H1 (cell line): Measurements from ENCODE around the gene DUSP1. TPM values are rescaled to one million over a fixed set of nuclear protein-coding genes. Genes with fewer than 3 reads are reported as not detected.

Experiments used
- CTCF ChIA-PET: fragments of 300-600 bp; sonication (Branson Sonifier 250); formaldehyde crosslinking; loops from one replicate; lab custom pipeline; 2021; ENCODE audit not compliant: partially characterized antibody; lab: Charles Lee
- POLR2A ChIA-PET: fragments of 300-600 bp; sonication (Branson Sonifier 250); formaldehyde crosslinking; loops from one replicate; lab custom pipeline; 2021; ENCODE audit warnings: inconsistent platforms; ENCODE audit not compliant: partially characterized antibody; lab: Charles Lee
- DNase-seq, 2 experiments: peaks; one replicate each; pipeline versions ENCODE4 v3.0.0 to v3.0.0-alpha.2; 2010 to 2022; ENCODE audit warnings: low spot score in 2 of 2, low read depth in 1 of 2, mixed read lengths in 1 of 2
- FAIRE-seq: peaks from 2 replicates; lab custom pipeline; 2011; peaks lifted over from hg19 to GRCh38; lab: Jason Lieb, UNC
- H2AFZ ChIP-seq: 2 replicates; pipeline ENCODE4 v1.8.1; 2012; ENCODE audit warnings: low read length, inconsistent platforms
- H2AK5ac ChIP-seq: 2 replicates; pipeline ENCODE4 v1.6.1; 2013; ENCODE audit warnings: low read depth, low read length
- H2BK120ac ChIP-seq: replicated peaks from 2 replicates; pipeline ENCODE3; 2013; ENCODE audit warnings: low read depth, low read length, inconsistent platforms
- H2BK12ac ChIP-seq: 2 replicates; pipeline ENCODE4 v1.6.1; 2013; ENCODE audit warnings: low read depth, low read length
- H2BK15ac ChIP-seq: 2 replicates; pipeline ENCODE4 v1.6.1; 2013; ENCODE audit warnings: low read length
- H2BK20ac ChIP-seq: 2 replicates; pipeline ENCODE4 v1.6.1; 2013; ENCODE audit warnings: low read length
- H2BK5ac ChIP-seq: 2 replicates; pipeline ENCODE4 v1.6.1; 2013; ENCODE audit warnings: low read depth, low read length
- H3K14ac ChIP-seq: 2 replicates; pipeline ENCODE4 v1.6.1; 2013; ENCODE audit warnings: inconsistent platforms; ENCODE audit not compliant: insufficient read length
- H3K18ac ChIP-seq: 2 replicates; pipeline ENCODE4 v1.6.1; 2013; ENCODE audit warnings: low read length; ENCODE audit errors: extremely low read depth
- H3K23ac ChIP-seq: 2 replicates; pipeline ENCODE4 v1.6.1; 2013; ENCODE audit warnings: inconsistent platforms; ENCODE audit not compliant: insufficient read length
- H3K23me2 ChIP-seq: 2 replicates; pipeline ENCODE4 v1.6.1; 2013; ENCODE audit warnings: low read depth, low read length
- H3K27ac ChIP-seq: 2 replicates; pipeline ENCODE4 v1.6.1; 2011; ENCODE audit warnings: low read depth, low read length, inconsistent platforms
- H3K27me3 ChIP-seq, 4 experiments: replicated peaks in 1 of 4; 1 replicate in 1 of 4; 2 replicates in 3 of 4; pipeline versions ENCODE4 v1.6.1 to v1.8.1; 2011 to 2013; ENCODE audit warnings: low read length in 3 of 4, mild to moderate bottlenecking in 3 of 4, inconsistent platforms in 2 of 4, mixed read lengths in 2 of 4, moderate library complexity in 1 of 4; ENCODE audit not compliant: control insufficient read depth in 3 of 4, insufficient read depth in 3 of 4; ENCODE audit errors: extremely low read depth in 1 of 4
- H3K36me3 ChIP-seq, 4 experiments: 2 replicates each; pipeline versions ENCODE4 v1.6.1 to v1.8.1; 2011 to 2013; ENCODE audit warnings: mild to moderate bottlenecking in 4 of 4, low read length in 3 of 4, moderate library complexity in 2 of 4, control low read depth in 1 of 4, inconsistent platforms in 1 of 4; ENCODE audit not compliant: insufficient read depth in 4 of 4, control insufficient read depth in 2 of 4
- H3K4ac ChIP-seq: replicated peaks from 2 replicates; pipeline ENCODE3; 2013; ENCODE audit warnings: low read length, low read depth, mixed read lengths, inconsistent platforms; ENCODE audit not compliant: insufficient read length
- H3K4me1 ChIP-seq, 4 experiments: replicated peaks in 1 of 4; 1 replicate in 1 of 4; 2 replicates in 3 of 4; pipeline versions ENCODE4 v1.6.1 to v1.8.1; 2011 to 2013; ENCODE audit warnings: low read length in 3 of 4, inconsistent platforms in 2 of 4, mixed read lengths in 1 of 4; ENCODE audit not compliant: insufficient read depth in 4 of 4, control insufficient read depth in 3 of 4
- H3K4me2 ChIP-seq, 2 experiments: 2 replicates each; pipeline versions ENCODE4 v1.6.1 to v1.8.1; 2011 to 2013; ENCODE audit warnings: low read depth in 2 of 2, low read length in 2 of 2, control low read depth in 1 of 2, inconsistent platforms in 1 of 2, mild to moderate bottlenecking in 1 of 2; ENCODE audit not compliant: insufficient read depth in 1 of 2
- H3K4me3 ChIP-seq, 4 experiments: fragments of 200-600, 300-600 bp in 1 of 4; sonication (generic), shearing (Covaris generic), sonication (Bioruptor Twin) in 1 of 4; 2 replicates each; pipeline versions ENCODE4 v1.5.1 to v1.8.1; 2011 to 2016; ENCODE audit warnings: low read length in 4 of 4, low read depth in 3 of 4, control low read depth in 2 of 4, inconsistent platforms in 2 of 4, mild to moderate bottlenecking in 2 of 4, mixed read lengths in 1 of 4, moderate library complexity in 1 of 4; ENCODE audit not compliant: insufficient read depth in 2 of 4; ENCODE audit errors: extremely low read depth in 1 of 4
- H3K56ac ChIP-seq: replicated peaks from 2 replicates; pipeline ENCODE3; 2013; ENCODE audit warnings: low read depth, mild to moderate bottlenecking, mixed read lengths, low read length, inconsistent platforms; ENCODE audit not compliant: insufficient read length
- H3K79me1 ChIP-seq: 2 replicates; pipeline ENCODE4 v1.6.1; 2013; ENCODE audit warnings: low read depth, low read length, control low read depth
- H3K79me2 ChIP-seq, 2 experiments: 2 replicates each; pipeline versions ENCODE4 v1.6.1 to v1.8.1; 2012 to 2013; ENCODE audit warnings: low read length in 2 of 2, mild to moderate bottlenecking in 2 of 2, inconsistent platforms in 1 of 2; ENCODE audit not compliant: insufficient read depth in 2 of 2, control insufficient read depth in 1 of 2
- H3K9ac ChIP-seq, 4 experiments: replicated peaks in 1 of 4; 1 replicate in 1 of 4; 2 replicates in 3 of 4; pipeline versions ENCODE4 v1.6.1 to v1.8.1; 2011 to 2013; ENCODE audit warnings: low read depth in 3 of 4, low read length in 3 of 4, control low read depth in 2 of 4, mild to moderate bottlenecking in 2 of 4, moderate library complexity in 2 of 4, inconsistent platforms in 1 of 4; ENCODE audit errors: extremely low read depth in 1 of 4
- H3K9me3 ChIP-seq, 2 experiments: 2 replicates each; pipeline versions ENCODE4 v1.6.1 to v1.8.1; 2012 to 2013; ENCODE audit warnings: mild to moderate bottlenecking in 2 of 2, moderate library complexity in 2 of 2, control low read depth in 1 of 2, inconsistent platforms in 1 of 2, low read depth in 1 of 2, low read length in 1 of 2, mixed read lengths in 1 of 2; ENCODE audit not compliant: insufficient read depth in 2 of 2
- H4K20me1 ChIP-seq, 2 experiments: replicated peaks in 1 of 2; 2 replicates each; pipeline versions ENCODE3 to v1.8.1; 2011 to 2013; ENCODE audit warnings: inconsistent platforms in 2 of 2, low read length in 2 of 2, mild to moderate bottlenecking in 1 of 2; ENCODE audit not compliant: insufficient read depth in 2 of 2, control insufficient read depth in 1 of 2
- H4K5ac ChIP-seq: 2 replicates; pipeline ENCODE4 v1.6.1; 2013; ENCODE audit warnings: low read length, low read depth, mixed read lengths, inconsistent platforms; ENCODE audit not compliant: insufficient read length
- H4K8ac ChIP-seq: 2 replicates; pipeline ENCODE4 v1.8.0; 2013; ENCODE audit warnings: mild to moderate bottlenecking, moderate library complexity, low read length, inconsistent platforms; ENCODE audit not compliant: insufficient read depth; ENCODE audit errors: extremely low read depth
- H4K91ac ChIP-seq: replicated peaks from 2 replicates; pipeline ENCODE3; 2013; ENCODE audit warnings: low read length, mixed read lengths, inconsistent platforms; ENCODE audit not compliant: insufficient read length
- BRCA1 ChIP-seq: IDR thresholded peaks from 2 replicates; pipeline ENCODE4 v1.6.1; 2012; ENCODE audit warnings: low read depth, low read length, improper control_type of control experiment
- CBX5 ChIP-seq: fragments of 300-800, 300-1000 bp; sonication (generic); IDR thresholded peaks from 2 replicates; pipeline ENCODE4 v1.7.1; 2016; ENCODE audit warnings: antibody characterized with exemption, low read length, low read depth
- CEBPB ChIP-seq: IDR thresholded peaks from 2 replicates; pipeline ENCODE4 v1.6.1; 2012; ENCODE audit warnings: low read depth, low read length
- HDAC6 ChIP-seq: IDR thresholded peaks from one replicate; pipeline ENCODE4 v1.7.1; 2012; ENCODE audit warnings: low read depth, mild to moderate bottlenecking, inconsistent platforms, low read length, moderate library complexity
- KDM1A ChIP-seq: fragments of 200-600, 300-600 bp; sonication (generic); IDR thresholded peaks from 2 replicates; pipeline ENCODE4 v1.7.1; 2016; ENCODE audit warnings: mild to moderate bottlenecking, low read length, borderline replicate concordance
- MAFK ChIP-seq: IDR thresholded peaks from 2 replicates; pipeline ENCODE4 v1.6.1; 2012; ENCODE audit warnings: low read depth, mild to moderate bottlenecking, improper control_type of control experiment, low read length
- POLR2AphosphoS5 ChIP-seq: IDR thresholded peaks from 2 replicates; pipeline ENCODE4 v1.6.1; 2011; ENCODE audit warnings: low read depth, low read length
- RBBP5 ChIP-seq: IDR thresholded peaks from 2 replicates; pipeline ENCODE4 v1.7.1; 2012; ENCODE audit warnings: low read depth, mild to moderate bottlenecking, inconsistent platforms, low read length, moderate library complexity, borderline replicate concordance
- SAP30 ChIP-seq: fragments of 300-600 bp; sonication (generic); IDR thresholded peaks from 2 replicates; pipeline ENCODE4 v1.7.1; 2012; ENCODE audit warnings: low read length, moderate library complexity, mild to moderate bottlenecking, inconsistent platforms; ENCODE audit not compliant: insufficient read depth, insufficient replicate concordance
- SIX5 ChIP-seq: IDR thresholded peaks from 2 replicates; pipeline ENCODE4 v1.6.1; 2011; ENCODE audit warnings: mild to moderate bottlenecking, low read depth, low read length
- SP1 ChIP-seq: IDR thresholded peaks from 2 replicates; pipeline ENCODE4 v1.6.1; 2011; ENCODE audit warnings: low read depth, low read length
- SRF ChIP-seq: IDR thresholded peaks from 2 replicates; pipeline ENCODE4 v1.6.1; 2011; ENCODE audit warnings: mild to moderate bottlenecking, low read depth, low read length, moderate library complexity
- TCF12 ChIP-seq: IDR thresholded peaks from 2 replicates; pipeline ENCODE4 v1.6.1; 2011; ENCODE audit warnings: low read depth, mild to moderate bottlenecking, low read length
- WGBS, 2 experiments: shearing (Covaris generic) in 1 of 2; methylation state at CpG; one replicate each; pipeline versions ENCODE4 v1.1.6 to v1.1.7; 2013 to 2015; ENCODE audit warnings: low lambda C conversion rate in 2 of 2, mixed read lengths in 2 of 2, inconsistent platforms in 1 of 2, low coverage in 1 of 2, missing lambda C conversion rate in 1 of 2; ENCODE audit not compliant: insufficient replicate concordance in 2 of 2, insufficient coverage in 1 of 2, insufficient read length in 1 of 2; ENCODE audit errors: extremely low coverage in 1 of 2, missing lambda C conversion rate in 1 of 2; 5-methylcytosine and 5-hydroxymethylcytosine counted together
- polyA plus RNA-seq, 7 experiments: library from polyadenylated mRNA; depleted of rRNA in 3 of 7; stranded (reverse) in 5 of 7; unstranded in 2 of 7; fragments of >200 nt in 5 of 7; fragments of 200-250 nt in 2 of 7; gene quantifications; 1 replicate in 5 of 7; 2 replicates in 1 of 7; 4 replicates in 1 of 7; pipeline versions ENCODE4 v1.2.1 to v1.2.3, GENCODE V29; 2011 to 2013; ENCODE audit warnings: missing spikeins in 2 of 7, mixed read lengths in 2 of 7
- total RNA-seq: library from RNA; stranded (reverse); fragmentation: NEBNext Ultra II Directional; extraction: Animal tissue kit (Norgen Biotek cat#: 25700); gene quantifications from 2 replicates; pipeline ENCODE4 v1.2.1, GENCODE V29; 2021
- TF ChIP-seq, protein P1 (sequence below): IDR thresholded peaks from 2 replicates; pipeline ENCODE4 v1.6.1; 2012; ENCODE audit warnings: inconsistent platforms

Gene DUSP1
- total and polyA plus RNA-seq, 2 of the 8 experiments (the other 6 are each of a cell fraction or from before 2014, with no cell fraction given) = 6.5 to 11.7 TPM

DNA sequence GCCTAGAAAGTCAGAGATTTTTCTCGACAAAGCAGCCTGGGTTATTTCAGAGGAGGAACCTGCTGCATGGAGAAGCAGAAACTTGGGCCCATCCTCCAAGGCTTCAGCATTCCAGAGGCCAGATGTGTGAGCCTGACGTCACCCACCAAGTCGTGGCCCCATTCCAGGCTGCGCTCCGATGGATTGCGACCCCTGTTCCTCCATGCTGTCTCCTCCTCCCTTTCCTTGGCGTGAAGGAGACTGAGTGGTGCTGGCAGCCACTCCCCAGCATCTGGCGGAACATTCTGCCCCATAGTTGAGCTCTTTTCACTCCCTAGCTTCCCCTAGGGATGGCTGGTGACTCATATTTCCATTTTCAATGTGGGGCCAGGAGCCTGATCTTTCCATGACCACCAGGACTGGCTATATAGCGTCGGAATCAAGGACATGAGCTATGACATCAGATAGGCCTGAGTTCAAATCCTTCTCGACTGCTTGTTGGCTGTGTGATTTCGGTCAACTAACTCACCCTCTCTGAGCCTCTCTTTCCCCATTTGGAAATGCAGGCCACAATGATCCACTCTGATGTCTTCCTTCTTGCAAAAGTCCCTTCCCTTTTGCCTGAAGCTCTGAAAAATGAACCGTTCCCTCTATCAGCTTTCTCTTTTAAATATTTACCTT, 24.5 kb upstream of the DUSP1 start:
- FAIRE-seq (no peak), DNase-seq (no peak)
- Histone ChIP-seq H3K23ac (no peak overlapping the region), H3K79me2 (no peaks in the 10 kb centered on the region), H2BK20ac (no peak overlapping the region), H3K56ac (no peak overlapping the region), H3K79me1 (no peaks in the 10 kb centered on the region), H3K23me2 (no peaks in the 10 kb centered on the region), H2BK12ac (no peak overlapping the region), H3K36me3 (no peaks in the 10 kb centered on the region), H2BK5ac (no peak overlapping the region), H2BK15ac (no peak overlapping the region), H3K4ac (no peak overlapping the region), H3K4me3 (no peak overlapping the region), H3K27ac (no peak overlapping the region), H4K5ac (no peak overlapping the region), H3K4me2 (no peak overlapping the region), H4K8ac (peak overlapping the region; percentile 19; the same call in 1 of the 2 replicates), H2AFZ (no peak overlapping the region), H3K27me3 (no peaks in the 10 kb centered on the region; a peak in 1 of 7 replicates), H3K4me1 (no peaks in the 10 kb centered on the region), H2BK120ac (no peak overlapping the region), H3K14ac (no peak overlapping the region), H4K20me1 (no peaks in the 10 kb centered on the region), H4K91ac (no peak overlapping the region), H3K9ac (no peak overlapping the region), H3K18ac (no peak overlapping the region), H3K9me3 (no peaks in the 10 kb centered on the region), H2AK5ac (no peak overlapping the region)
- POLR2A ChIA-PET = interaction anchor here (1.4 to 1.9 kb wide), 2 partner anchors 24 to 26 kb away, joined by 3 to 4 read pairs; no protein-coding TSS in a partner anchor
- TF ChIP-seq CEBPB (no peak), RBBP5 (no peak), BRCA1 (no peak), TCF12 (no peak), POLR2AphosphoS5 (no peak), SIX5 (no peak), HDAC6 (no peak), MAFK (no peak), SRF (no peak), SP1 (no peak), CBX5 (no peak), SAP30 (no peak), KDM1A (no peak)
- TF ChIP-seq, protein P1, sequence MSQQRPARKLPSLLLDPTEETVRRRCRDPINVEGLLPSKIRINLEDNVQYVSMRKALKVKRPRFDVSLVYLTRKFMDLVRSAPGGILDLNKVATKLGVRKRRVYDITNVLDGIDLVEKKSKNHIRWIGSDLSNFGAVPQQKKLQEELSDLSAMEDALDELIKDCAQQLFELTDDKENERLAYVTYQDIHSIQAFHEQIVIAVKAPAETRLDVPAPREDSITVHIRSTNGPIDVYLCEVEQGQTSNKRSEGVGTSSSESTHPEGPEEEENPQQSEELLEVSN = no peak
- WGBS, 2 experiments = 88% methylated on average over 11 of the region's 13 CpGs; no CpG with 5 or more reads in 1 of the 2 experiments
- CTCF ChIA-PET = interaction anchor here (1.3 kb wide), 1 partner anchor 79 kb away, joined by 4 read pairs; no protein-coding TSS in a partner anchor
